Keratinocyte (primary cell): ENCODE data around the gene BCAS4. TPM values are rescaled to one million over a fixed set of nuclear protein-coding genes. Genes with fewer than 3 reads are reported as not detected.

Experiments
- DNase-seq: peaks from one replicate; pipeline ENCODE4 v3.0.0-alpha.2; 2011; ENCODE audit warnings: low read depth, missing footprints, low spot score
- FAIRE-seq: peaks from 2 replicates; lab custom pipeline; 2011; peaks lifted over from hg19 to GRCh38; lab: Jason Lieb, UNC
- H2AFZ ChIP-seq: 2 replicates; pipeline ENCODE4 v1.6.0; 2012; ENCODE audit warnings: low read length, control low read depth, inconsistent platforms; ENCODE audit not compliant: control insufficient read depth
- H3K27ac ChIP-seq: 2 replicates; pipeline ENCODE4 v1.5.1; 2011; ENCODE audit warnings: low read length; ENCODE audit not compliant: control insufficient read depth, insufficient read depth
- H3K27me3 ChIP-seq: 3 replicates; pipeline ENCODE4 v1.6.0; 2011; ENCODE audit warnings: low read length; ENCODE audit not compliant: control insufficient read depth, insufficient read depth; ENCODE audit errors: extremely low read depth
- H3K36me3 ChIP-seq, 2 experiments: 2 replicates in 1 of 2; 3 replicates in 1 of 2; pipeline ENCODE4 v1.5.1; 2011; ENCODE audit warnings: low read length in 2 of 2, mild to moderate bottlenecking in 1 of 2; ENCODE audit not compliant: control insufficient read depth in 2 of 2, insufficient read depth in 2 of 2; ENCODE audit errors: extremely low read depth in 1 of 2
- H3K4me1 ChIP-seq: 3 replicates; pipeline ENCODE4 v1.5.1; 2011; ENCODE audit warnings: low read length; ENCODE audit not compliant: control insufficient read depth, insufficient read depth; ENCODE audit errors: extremely low read depth
- H3K4me2 ChIP-seq: 3 replicates; pipeline ENCODE4 v1.6.0; 2011; ENCODE audit warnings: low read depth, low read length; ENCODE audit not compliant: control insufficient read depth, insufficient read depth; ENCODE audit errors: extremely low read depth
- H3K4me3 ChIP-seq, 3 experiments: fragments of 200-600 bp in 1 of 3; sonication (generic) in 1 of 3; 2 replicates in 2 of 3; 3 replicates in 1 of 3; pipeline ENCODE4 v1.5.1; 2011 to 2016; ENCODE audit warnings: low read length in 3 of 3, mild to moderate bottlenecking in 3 of 3, control low read depth in 2 of 3, inconsistent platforms in 1 of 3, low read depth in 1 of 3, mixed read lengths in 1 of 3, mixed run types in 1 of 3, moderate library complexity in 1 of 3; ENCODE audit not compliant: control insufficient read depth in 2 of 3, insufficient read depth in 2 of 3; ENCODE audit errors: extremely low read depth in 1 of 3
- H3K79me2 ChIP-seq: 2 replicates; pipeline ENCODE4 v1.6.0; 2012; ENCODE audit warnings: low read length; ENCODE audit not compliant: control insufficient read depth, insufficient read depth
- H3K9ac ChIP-seq: 3 replicates; pipeline ENCODE4 v1.6.0; 2011; ENCODE audit warnings: low read length; ENCODE audit not compliant: control insufficient read depth, insufficient read depth; ENCODE audit errors: extremely low read depth
- H3K9me1 ChIP-seq: 3 replicates; pipeline ENCODE4 v1.6.0; 2011; ENCODE audit warnings: low read length; ENCODE audit not compliant: control insufficient read depth, insufficient read depth; ENCODE audit errors: extremely low read depth
- H3K9me3 ChIP-seq: 2 replicates; pipeline ENCODE4 v1.5.1; 2012; ENCODE audit warnings: low read depth, low read length; ENCODE audit not compliant: control insufficient read depth
- H4K20me1 ChIP-seq: 3 replicates; pipeline ENCODE4 v1.6.0; 2011; ENCODE audit warnings: low read length; ENCODE audit not compliant: control insufficient read depth, insufficient read depth; ENCODE audit errors: extremely low read depth
- CTCF ChIP-seq, 3 experiments: IDR thresholded peaks in 1 of 3; conservative IDR thresholded peaks in 1 of 3; optimal IDR thresholded peaks in 1 of 3; 2 replicates in 2 of 3; 3 replicates in 1 of 3; pipeline versions ENCODE3 to v1.5.1; 2011; ENCODE audit warnings: low read length in 3 of 3, mild to moderate bottlenecking in 3 of 3, moderate library complexity in 2 of 3, control low read depth in 1 of 3, inconsistent platforms in 1 of 3; ENCODE audit not compliant: insufficient read depth in 2 of 3; ENCODE audit errors: extremely low read depth in 1 of 3
- EZH2 ChIP-seq: IDR thresholded peaks from one replicate; pipeline ENCODE4 v1.6.1; 2012; ENCODE audit warnings: inconsistent platforms, mild to moderate bottlenecking, low read length, moderate library complexity
- dilution Hi-C: fragments of 300-500 bp; cut with MboI; formaldehyde crosslinking; loops from one replicate; pipeline ENCODE4 v1.7.0; 2020; ENCODE audit warnings: low sequenced_read_pairs; ENCODE audit not compliant: extremely low pct_ligation_motif_present
- polyA plus RNA-seq, 5 experiments: library from polyadenylated mRNA; depleted of rRNA in 3 of 5; stranded (reverse) in 3 of 5; stranded (forward) in 1 of 5; unstranded in 1 of 5; fragments of >200 nt; gene quantifications; 1 replicate in 1 of 5; 2 replicates in 3 of 5; 3 replicates in 1 of 5; pipeline versions ENCODE4 v1.2.1 to v1.2.3, GENCODE V29; 2011 to 2012; ENCODE audit warnings: missing spikeins in 2 of 5, low read depth in 1 of 5, low replicate concordance in 1 of 5

The BCAS4 gene
- polyA plus RNA-seq, 1 donor (not counting 4 experiments of a cell fraction or from before 2014, with no cell fraction given) = 13.8 TPM

GRCh38 chr20:50838707-50839385, 44.0 kb downstream of the BCAS4 start:
- Histone ChIP-seq H3K27me3 (no peaks in the 10 kb centered on the region), H3K9ac (peak overlapping the region; percentile 43), H3K79me2 (no peaks in the 10 kb centered on the region), H3K9me3 (no peaks in the 10 kb centered on the region), H3K36me3 (no peaks in the 10 kb centered on the region), H3K4me1 (peaks cover 40% of the 10 kb centered on the region), H3K4me3 (no peak overlapping the region), H3K27ac (peak overlapping the region; percentile 62), H2AFZ (peak overlapping the region; percentile 64), H3K9me1 (no peaks in the 10 kb centered on the region), H3K4me2 (no peak overlapping the region), H4K20me1 (no peaks in the 10 kb centered on the region)
- dilution Hi-C loops = loop anchor here (10.0 kb wide), 1 partner anchor 56 kb away; no protein-coding TSS in a partner anchor
- FAIRE-seq (peak; percentile 5), DNase-seq (peak; percentile 52)
- TF ChIP-seq EZH2 (no peak), CTCF (optimal IDR thresholded peaks at IDR 0.05 in 1 of 3, IDR thresholded peaks at IDR 0.05 in 1 of 3, conservative IDR thresholded peaks at IDR 0.05 in 1 of 3; ENCODE audit: extremely low read depth in 1 of 3, insufficient read depth in 2 of 3, low read length in 3 of 3) (no peak)

DNA sequence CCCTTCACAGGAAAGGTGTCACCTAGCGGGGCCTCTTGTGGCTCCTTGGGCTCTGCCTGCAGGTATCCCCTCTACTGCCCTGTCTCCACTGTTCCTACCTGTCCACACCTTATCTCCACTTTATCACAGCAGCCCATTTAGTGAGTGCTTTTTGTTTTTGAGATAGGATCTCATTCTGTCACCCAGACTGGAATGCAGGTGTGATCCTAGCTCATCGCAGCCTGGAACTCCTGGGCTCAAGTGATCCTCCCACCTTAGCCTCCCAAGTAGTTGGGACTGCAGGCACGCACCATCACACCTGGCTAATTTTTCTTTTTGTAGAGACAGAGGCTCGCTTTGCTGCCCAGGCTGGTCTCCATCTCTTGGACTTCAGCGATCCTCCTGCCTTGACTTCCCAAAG, 48.0 kb downstream of the BCAS4 start:
- no peak overlapping the region for H2AFZ ChIP-seq
- no peak overlapping the region for H3K4me3 ChIP-seq
- dilution Hi-C loops = no loop called here
- H3K9me1 ChIP-seq = peaks cover 2% of the 10 kb centered on the region
- H3K4me2 ChIP-seq = no peak overlapping the region
- no peaks in the 10 kb centered on the region for H3K36me3 ChIP-seq
- no peak for TF ChIP-seq CTCF (optimal IDR thresholded peaks at IDR 0.05 in 1 of 3, IDR thresholded peaks at IDR 0.05 in 1 of 3, conservative IDR thresholded peaks at IDR 0.05 in 1 of 3; ENCODE audit: extremely low read depth in 1 of 3, insufficient read depth in 2 of 3, low read length in 3 of 3)
- no peak for TF ChIP-seq EZH2
- no peak overlapping the region for H3K9ac ChIP-seq
- H3K9me3 ChIP-seq = no peaks in the 10 kb centered on the region
- H3K4me1 ChIP-seq = peaks cover 56% of the 10 kb centered on the region
- H3K79me2 ChIP-seq = no peaks in the 10 kb centered on the region
- peak overlapping the region; percentile 77 for H3K27ac ChIP-seq
- DNase-seq (no peak), FAIRE-seq (no peak)
- no peaks in the 10 kb centered on the region for H3K27me3 ChIP-seq
- no peaks in the 10 kb centered on the region for H4K20me1 ChIP-seq
